C4-2B (cell line): Measurements from ENCODE around the gene PON2.

ENCODE experiments used
- H3K27ac ChIP-seq: fragments of 450-650 bp; 2 replicates; pipeline ENCODE4 v1.5.1; 2017
- ZFX ChIP-seq: fragments of 450-650 bp; IDR thresholded peaks from 2 replicates; pipeline ENCODE4 v1.6.1; 2017
- TF ChIP-seq, protein P1 (sequence below): fragments of 450-650 bp; conservative IDR thresholded peaks from 2 replicates; pipeline ENCODE4 v1.5.1; 2017; ENCODE audit warnings: mild to moderate bottlenecking

Gene PON2

DNA sequence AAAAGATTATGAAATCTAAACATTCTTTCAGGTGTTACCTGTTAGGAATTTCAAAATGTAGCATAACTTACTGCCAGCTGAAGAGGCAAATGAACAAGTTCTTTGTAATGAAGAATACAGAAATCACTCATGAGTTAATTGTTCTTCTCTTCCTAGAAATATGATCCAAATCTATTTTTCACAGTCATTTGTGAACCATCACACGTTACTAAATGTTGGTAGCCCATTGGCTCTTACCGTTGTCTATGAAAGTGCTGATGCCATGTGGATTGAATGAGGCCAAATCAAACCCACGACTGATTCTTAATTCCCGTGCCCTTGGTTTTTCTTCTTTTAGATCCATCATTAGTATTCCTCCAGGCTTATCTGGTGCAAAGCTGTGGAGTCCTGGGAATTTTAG, 22.8 kb downstream of the PON2 start:
- TF ChIP-seq, protein P1, sequence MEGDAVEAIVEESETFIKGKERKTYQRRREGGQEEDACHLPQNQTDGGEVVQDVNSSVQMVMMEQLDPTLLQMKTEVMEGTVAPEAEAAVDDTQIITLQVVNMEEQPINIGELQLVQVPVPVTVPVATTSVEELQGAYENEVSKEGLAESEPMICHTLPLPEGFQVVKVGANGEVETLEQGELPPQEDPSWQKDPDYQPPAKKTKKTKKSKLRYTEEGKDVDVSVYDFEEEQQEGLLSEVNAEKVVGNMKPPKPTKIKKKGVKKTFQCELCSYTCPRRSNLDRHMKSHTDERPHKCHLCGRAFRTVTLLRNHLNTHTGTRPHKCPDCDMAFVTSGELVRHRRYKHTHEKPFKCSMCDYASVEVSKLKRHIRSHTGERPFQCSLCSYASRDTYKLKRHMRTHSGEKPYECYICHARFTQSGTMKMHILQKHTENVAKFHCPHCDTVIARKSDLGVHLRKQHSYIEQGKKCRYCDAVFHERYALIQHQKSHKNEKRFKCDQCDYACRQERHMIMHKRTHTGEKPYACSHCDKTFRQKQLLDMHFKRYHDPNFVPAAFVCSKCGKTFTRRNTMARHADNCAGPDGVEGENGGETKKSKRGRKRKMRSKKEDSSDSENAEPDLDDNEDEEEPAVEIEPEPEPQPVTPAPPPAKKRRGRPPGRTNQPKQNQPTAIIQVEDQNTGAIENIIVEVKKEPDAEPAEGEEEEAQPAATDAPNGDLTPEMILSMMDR: no peak
- TF ChIP-seq ZFX: no peak
- H3K27ac ChIP-seq: no peak overlapping the region

DNA sequence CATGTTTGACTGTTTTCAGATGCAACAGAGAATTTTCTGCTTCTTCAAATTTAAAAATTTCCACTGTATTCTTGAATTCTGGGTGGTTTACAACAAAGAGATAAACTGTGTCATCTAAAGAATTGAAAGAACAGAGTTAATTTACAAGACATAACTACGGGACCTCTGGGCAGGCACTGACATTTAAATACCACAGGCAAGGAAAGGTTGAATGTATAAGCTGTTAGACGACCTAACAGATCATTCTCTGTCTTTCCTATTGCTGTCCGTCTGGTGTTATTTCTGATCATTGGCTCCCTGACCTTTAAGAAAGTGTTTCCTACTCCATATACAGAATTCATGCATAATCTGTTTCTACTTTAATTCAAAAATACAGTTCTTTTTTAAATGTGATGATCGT, 23.2 kb downstream of the PON2 start:
- TF ChIP-seq, protein P1: no peak
- TF ChIP-seq ZFX: no peak
- no peak overlapping the region for H3K27ac ChIP-seq

DNA sequence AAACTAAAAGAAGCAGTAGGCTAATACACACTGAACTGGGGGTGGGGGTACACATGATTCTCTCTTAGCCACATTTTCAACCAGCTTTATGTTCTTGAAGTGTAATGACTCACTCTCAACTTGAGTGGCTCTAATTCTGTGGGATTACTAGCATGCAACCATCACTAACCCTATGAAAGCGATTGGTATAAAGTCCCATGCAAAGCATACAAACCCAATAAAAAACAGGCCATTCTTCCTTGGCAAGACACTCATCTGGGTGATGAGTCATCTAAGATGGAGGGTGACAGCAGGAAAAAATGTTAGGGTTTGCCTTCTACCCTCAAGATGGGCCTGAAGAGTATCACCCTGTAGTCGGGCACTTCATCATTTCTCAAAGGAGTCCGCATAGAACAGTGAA, 23.8 kb downstream of the PON2 start:
- H3K27ac ChIP-seq: no peak overlapping the region

DNA sequence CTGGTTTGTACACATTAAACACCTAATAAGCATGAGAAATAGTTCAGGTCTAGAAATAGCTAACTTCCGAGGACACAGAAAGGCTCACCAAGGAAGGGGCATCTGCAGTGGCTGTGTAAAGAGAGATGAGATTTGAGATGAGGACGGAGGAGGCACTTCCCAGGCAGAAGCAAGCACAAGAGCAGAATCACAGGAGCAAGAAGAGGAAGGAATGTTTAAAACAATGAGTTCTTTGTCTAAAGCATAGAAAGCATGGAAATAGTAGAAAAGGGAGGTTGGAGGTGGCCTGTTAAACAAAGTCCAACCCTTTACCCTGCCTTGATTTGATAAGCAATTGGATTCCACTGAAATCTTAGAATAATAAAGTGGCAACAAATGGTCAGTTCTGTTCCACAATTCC, 27.1 kb downstream of the PON2 start:
- H3K27ac ChIP-seq: no peak overlapping the region
- TF ChIP-seq, protein P1: no peak
- TF ChIP-seq ZFX: no peak

More for the DNA sequence above, 23.8 kb downstream of the PON2 start:
- TF ChIP-seq ZFX: no peak
- TF ChIP-seq, protein P1: no peak

DNA sequence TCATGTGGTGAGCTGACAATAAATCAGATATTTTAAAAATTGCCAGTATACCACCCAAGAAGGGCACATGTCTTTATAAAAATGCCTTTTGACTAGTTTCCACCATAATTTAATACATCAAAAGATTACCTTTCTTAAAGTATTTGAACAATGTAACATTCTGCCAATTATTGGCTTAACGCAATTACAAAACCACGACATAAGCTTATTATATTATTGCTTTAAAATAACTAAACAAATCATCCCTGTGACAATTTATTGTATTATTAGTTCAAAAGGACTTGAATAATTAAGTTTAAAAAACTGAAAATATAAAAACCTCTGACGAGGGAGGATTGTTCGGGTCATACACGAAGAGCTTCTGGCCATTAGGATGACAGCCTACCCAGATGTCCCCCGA, 29.0 kb downstream of the PON2 start:
- no peak for TF ChIP-seq ZFX
- TF ChIP-seq, protein P1: no peak
- no peak overlapping the region for H3K27ac ChIP-seq

DNA sequence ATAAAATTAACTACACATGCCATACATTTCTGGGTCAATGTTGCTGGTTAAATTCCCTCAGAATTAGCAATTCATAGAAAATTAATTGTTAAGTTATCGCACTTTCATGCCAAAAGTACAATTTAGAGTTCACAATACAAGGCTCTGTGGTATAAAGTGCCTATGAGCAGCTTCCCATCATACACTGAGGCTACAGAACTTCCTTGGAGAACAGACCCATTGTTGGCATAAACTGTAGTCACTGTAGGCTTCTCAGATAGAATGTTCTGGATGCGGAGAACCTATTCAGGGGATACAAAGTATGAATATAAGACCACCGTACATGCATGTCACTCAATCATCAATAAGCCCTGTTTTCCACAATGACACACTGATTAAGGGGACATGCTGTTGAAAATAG, 29.6 kb downstream of the PON2 start:
- H3K27ac ChIP-seq: no peak overlapping the region
- TF ChIP-seq, protein P1: no peak
- TF ChIP-seq ZFX: no peak

DNA sequence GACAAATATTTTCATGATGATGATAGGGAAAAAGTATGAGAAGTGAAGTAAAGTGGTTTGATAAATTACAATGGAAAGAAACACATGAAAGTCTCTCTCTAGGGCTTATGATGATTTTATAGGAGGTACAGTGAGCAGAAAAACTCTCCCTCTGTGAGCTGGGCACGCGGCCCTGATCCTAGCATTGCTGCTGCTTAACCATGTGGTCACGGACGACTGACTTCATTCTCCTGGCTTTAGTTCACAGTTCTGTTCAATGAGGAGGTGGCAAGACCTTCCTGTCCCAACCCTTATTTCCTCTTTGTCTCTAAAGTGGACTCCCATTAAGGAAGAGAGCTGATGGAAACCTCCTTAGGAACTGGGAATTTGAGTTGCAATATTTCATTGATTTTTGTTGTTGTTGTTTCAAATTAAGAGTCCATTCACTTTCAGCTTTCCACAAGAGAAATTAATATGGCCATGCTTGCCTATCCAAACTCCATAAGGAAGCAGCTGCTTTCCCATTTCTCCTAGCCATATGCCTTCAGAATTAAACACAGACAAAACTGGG, 30.4 kb downstream of the PON2 start:
- TF ChIP-seq ZFX: no peak
- TF ChIP-seq, protein P1: no peak
- no peak overlapping the region for H3K27ac ChIP-seq
